Upper lobe of right lung (tissue), 1 donor: ENCODE data around the gene IL4R. TPM values are rescaled to one million over a fixed set of nuclear protein-coding genes. Genes with fewer than 3 reads are reported as not detected.

Source experiments
- ATAC-seq: fragments of 200-7000 bp; cut with Tn5 transposase; one replicate; pipeline ENCODE4 v1.9.1; 2020; ENCODE audit warnings: mild to moderate bottlenecking, moderate library complexity
- DNase-seq: peaks from one replicate; pipeline ENCODE4 v3.0.0-alpha.2; 2020
- H3K27ac ChIP-seq: fragments of 200-600 bp; one replicate; pipeline ENCODE4 v1.8.0; 2022
- H3K27me3 ChIP-seq: fragments of 200-600 bp; one replicate; pipeline ENCODE4 v1.8.0; 2022; ENCODE audit warnings: mild to moderate bottlenecking
- H3K36me3 ChIP-seq: fragments of 200-600 bp; one replicate; pipeline ENCODE4 v1.8.0; 2022
- H3K4me1 ChIP-seq: fragments of 200-600 bp; one replicate; pipeline ENCODE4 v1.8.0; 2022
- H3K4me3 ChIP-seq: fragments of 200-600 bp; one replicate; pipeline ENCODE4 v1.8.0; 2022; ENCODE audit warnings: mild to moderate bottlenecking
- H3K9me3 ChIP-seq: fragments of 200-600 bp; one replicate; pipeline ENCODE4 v1.8.0; 2022
- intact Hi-C: fragments of 100-400 bp; cut with DNase I; formaldehyde crosslinking; loops from one replicate; pipeline ENCODE4 v1.11.0; 2022
- total RNA-seq: library from RNA; stranded (reverse); fragmentation: NEBNext Ultra II Directional; extraction: Animal tissue kit (Norgen Biotek cat#: 25700); gene quantifications from one replicate; pipeline ENCODE4 v1.2.1, GENCODE V29; 2021
- TF ChIP-seq, protein P1 (sequence below): fragments of 200-600 bp; IDR thresholded peaks from one replicate; pipeline ENCODE4 v1.8.0; 2022; ENCODE audit warnings: antibody characterized with exemption
- donor health status: DM: no; HTN: yes; CAD: no; lungs with severe emphysema.

IL4R gene
- total RNA-seq, 1 donor from 2014 or later = 153 TPM

- H3K9me3 ChIP-seq = no peaks in the 10 kb centered on the region
- ATAC-seq (no peak), DNase-seq (no peak)
- H3K4me3 ChIP-seq = no peak overlapping the region
- TF ChIP-seq, protein P1, sequence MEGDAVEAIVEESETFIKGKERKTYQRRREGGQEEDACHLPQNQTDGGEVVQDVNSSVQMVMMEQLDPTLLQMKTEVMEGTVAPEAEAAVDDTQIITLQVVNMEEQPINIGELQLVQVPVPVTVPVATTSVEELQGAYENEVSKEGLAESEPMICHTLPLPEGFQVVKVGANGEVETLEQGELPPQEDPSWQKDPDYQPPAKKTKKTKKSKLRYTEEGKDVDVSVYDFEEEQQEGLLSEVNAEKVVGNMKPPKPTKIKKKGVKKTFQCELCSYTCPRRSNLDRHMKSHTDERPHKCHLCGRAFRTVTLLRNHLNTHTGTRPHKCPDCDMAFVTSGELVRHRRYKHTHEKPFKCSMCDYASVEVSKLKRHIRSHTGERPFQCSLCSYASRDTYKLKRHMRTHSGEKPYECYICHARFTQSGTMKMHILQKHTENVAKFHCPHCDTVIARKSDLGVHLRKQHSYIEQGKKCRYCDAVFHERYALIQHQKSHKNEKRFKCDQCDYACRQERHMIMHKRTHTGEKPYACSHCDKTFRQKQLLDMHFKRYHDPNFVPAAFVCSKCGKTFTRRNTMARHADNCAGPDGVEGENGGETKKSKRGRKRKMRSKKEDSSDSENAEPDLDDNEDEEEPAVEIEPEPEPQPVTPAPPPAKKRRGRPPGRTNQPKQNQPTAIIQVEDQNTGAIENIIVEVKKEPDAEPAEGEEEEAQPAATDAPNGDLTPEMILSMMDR = no peak
- no peaks in the 10 kb centered on the region for H3K36me3 ChIP-seq
- peaks cover 17% of the 10 kb centered on the region for H3K4me1 ChIP-seq
- H3K27ac ChIP-seq = no peak overlapping the region
- H3K27me3 ChIP-seq = no peaks in the 10 kb centered on the region
- intact Hi-C loops = no loop called here
Measured at GRCh38 chr16:27310576-27311447, 3.0 kb upstream of the IL4R start.

DNA sequence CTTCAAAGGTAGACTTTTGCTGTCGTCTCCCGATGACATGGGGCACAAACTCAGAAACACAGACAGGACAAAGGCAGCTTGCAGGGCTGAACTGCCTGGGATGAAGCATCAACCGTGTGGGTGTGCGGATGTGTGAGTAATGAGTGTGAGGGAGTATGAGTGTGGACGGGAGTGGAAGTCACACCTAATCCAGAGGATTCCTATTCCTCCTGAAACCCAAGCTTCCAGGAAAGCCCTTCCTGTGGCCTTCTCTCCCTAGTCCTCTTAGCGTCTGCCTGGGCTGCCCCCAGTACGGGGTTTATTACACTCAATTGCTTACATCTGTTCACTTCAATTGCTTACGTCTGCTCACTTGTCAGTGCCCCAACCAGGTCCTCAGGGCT lies 2.3 kb upstream of the IL4R start:
- H3K27me3 ChIP-seq = no peaks in the 10 kb centered on the region
- H3K4me3 ChIP-seq = no peak overlapping the region
- no peak overlapping the region for H3K27ac ChIP-seq
- H3K9me3 ChIP-seq = no peaks in the 10 kb centered on the region
- H3K36me3 ChIP-seq = no peaks in the 10 kb centered on the region
- peaks cover 23% of the 10 kb centered on the region for H3K4me1 ChIP-seq
- no peak for DNase-seq
- no peak for ATAC-seq
- intact Hi-C loops = no loop called here
- TF ChIP-seq, protein P1 = no peak

- Histone ChIP-seq H3K27ac (no peak overlapping the region), H3K4me3 (no peak overlapping the region), H3K36me3 (no peaks in the 10 kb centered on the region), H3K27me3 (no peaks in the 10 kb centered on the region), H3K9me3 (no peaks in the 10 kb centered on the region), H3K4me1 (peaks cover 28% of the 10 kb centered on the region)
- DNase-seq = no peak
- TF ChIP-seq, protein P1 = no peak
- ATAC-seq = no peak
- intact Hi-C loops = no loop called here
Measured at GRCh38 chr16:27311897-27312303, 1.9 kb upstream of the IL4R start.

- no peaks in the 10 kb centered on the region for H3K27me3 ChIP-seq
- no peaks in the 10 kb centered on the region for H3K36me3 ChIP-seq
- TF ChIP-seq, protein P1 = no peak
- DNase-seq (no peak), ATAC-seq (no peak)
- intact Hi-C loops = no loop called here
- no peaks in the 10 kb centered on the region for H3K9me3 ChIP-seq
- peak overlapping the region; percentile 99 for H3K27ac ChIP-seq
- H3K4me1 ChIP-seq = peaks cover 37% of the 10 kb centered on the region
- peak overlapping the region; percentile 98 for H3K4me3 ChIP-seq
Measured at GRCh38 chr16:27312580-27313421, 973 bp upstream of the IL4R start.

GRCh38 chr16:27314161-27314723 lies 468 bp downstream of the IL4R start:
- Histone ChIP-seq H3K27me3 (no peaks in the 10 kb centered on the region), H3K36me3 (peaks cover 2% of the 10 kb centered on the region), H3K27ac (peak overlapping the region; percentile 99), H3K4me1 (peaks cover 51% of the 10 kb centered on the region), H3K9me3 (no peaks in the 10 kb centered on the region), H3K4me3 (peak overlapping the region; percentile 98)
- peak; percentile 18 for ATAC-seq
- intact Hi-C loops = no loop called here
- DNase-seq = peak; percentile 77
- TF ChIP-seq, protein P1 = no peak
